Measurements from ENCODE around the gene UBR1. TPM values are rescaled to one million over a fixed set of nuclear protein-coding genes. Genes with fewer than 3 reads are reported as not detected.
"Not testable (repeated sequence)": the region's sequence is repeated elsewhere in the genome, so short reads cannot be mapped to it uniquely, and the experiment has no call there.

The UBR1 gene
- total RNA-seq, 1 donor from 2014 or later, result 16.9 TPM

DNA sequence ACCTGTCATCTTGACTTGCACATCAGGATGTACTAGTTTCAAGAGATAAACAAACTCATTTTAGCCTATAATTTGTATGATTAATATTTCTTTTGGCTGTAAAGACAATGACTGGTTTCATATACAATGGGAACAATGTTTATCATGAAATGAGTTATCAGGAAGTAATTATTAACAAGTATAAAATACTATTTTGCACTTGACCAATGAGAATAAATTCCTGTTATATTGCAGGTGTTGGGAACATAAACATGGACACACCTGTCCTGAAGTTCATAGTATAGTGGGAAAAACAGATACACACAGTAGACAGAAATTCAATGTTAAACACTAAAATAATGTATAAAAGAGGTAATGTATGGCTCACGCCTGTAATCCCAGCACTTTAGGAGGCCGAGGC is 56.9 kb downstream of the UBR1 start:
- H3K36me3 ChIP-seq (ENCODE audit: control insufficient read depth, insufficient read depth, low read length), result no peaks in the 10 kb centered on the region
- DNase-seq (ENCODE audit: low read depth), result no peak

DNA sequence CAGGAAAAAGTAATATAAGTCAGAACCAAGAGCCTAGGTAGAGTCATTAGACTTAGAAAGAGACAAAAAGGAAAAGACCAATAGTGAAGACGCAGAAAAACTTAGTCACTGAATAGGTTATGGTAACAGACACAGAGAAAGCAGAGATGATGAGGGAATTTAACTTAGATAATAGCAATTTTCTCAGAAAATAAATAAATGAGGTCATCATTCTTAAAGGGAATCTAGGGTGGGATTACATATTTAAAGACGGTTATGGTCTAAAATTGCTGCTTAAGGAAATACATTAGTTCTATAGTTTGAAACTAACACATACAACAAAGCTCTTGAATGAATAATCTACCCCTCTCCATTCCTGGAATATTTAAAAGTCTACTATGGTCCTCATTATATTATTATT is 59.4 kb downstream of the UBR1 start:
- TF ChIP-seq, protein P1, sequence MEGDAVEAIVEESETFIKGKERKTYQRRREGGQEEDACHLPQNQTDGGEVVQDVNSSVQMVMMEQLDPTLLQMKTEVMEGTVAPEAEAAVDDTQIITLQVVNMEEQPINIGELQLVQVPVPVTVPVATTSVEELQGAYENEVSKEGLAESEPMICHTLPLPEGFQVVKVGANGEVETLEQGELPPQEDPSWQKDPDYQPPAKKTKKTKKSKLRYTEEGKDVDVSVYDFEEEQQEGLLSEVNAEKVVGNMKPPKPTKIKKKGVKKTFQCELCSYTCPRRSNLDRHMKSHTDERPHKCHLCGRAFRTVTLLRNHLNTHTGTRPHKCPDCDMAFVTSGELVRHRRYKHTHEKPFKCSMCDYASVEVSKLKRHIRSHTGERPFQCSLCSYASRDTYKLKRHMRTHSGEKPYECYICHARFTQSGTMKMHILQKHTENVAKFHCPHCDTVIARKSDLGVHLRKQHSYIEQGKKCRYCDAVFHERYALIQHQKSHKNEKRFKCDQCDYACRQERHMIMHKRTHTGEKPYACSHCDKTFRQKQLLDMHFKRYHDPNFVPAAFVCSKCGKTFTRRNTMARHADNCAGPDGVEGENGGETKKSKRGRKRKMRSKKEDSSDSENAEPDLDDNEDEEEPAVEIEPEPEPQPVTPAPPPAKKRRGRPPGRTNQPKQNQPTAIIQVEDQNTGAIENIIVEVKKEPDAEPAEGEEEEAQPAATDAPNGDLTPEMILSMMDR (IDR thresholded peaks at IDR 0.05; ENCODE audit: insufficient read depth, low read length, poor library complexity, severe bottlenecking), result no peak

More for the DNA sequence above, 56.9 kb downstream of the UBR1 start:
- no peak overlapping the region for H3K4me3 ChIP-seq (ENCODE audit: low read depth, low read length)
- TF ChIP-seq, protein P1 (IDR thresholded peaks at IDR 0.05; ENCODE audit: insufficient read depth, low read length, poor library complexity, severe bottlenecking), result no peak
- H3K27me3 ChIP-seq (ENCODE audit: control insufficient read depth, insufficient read depth, low read length), result no peaks in the 10 kb centered on the region

DNA sequence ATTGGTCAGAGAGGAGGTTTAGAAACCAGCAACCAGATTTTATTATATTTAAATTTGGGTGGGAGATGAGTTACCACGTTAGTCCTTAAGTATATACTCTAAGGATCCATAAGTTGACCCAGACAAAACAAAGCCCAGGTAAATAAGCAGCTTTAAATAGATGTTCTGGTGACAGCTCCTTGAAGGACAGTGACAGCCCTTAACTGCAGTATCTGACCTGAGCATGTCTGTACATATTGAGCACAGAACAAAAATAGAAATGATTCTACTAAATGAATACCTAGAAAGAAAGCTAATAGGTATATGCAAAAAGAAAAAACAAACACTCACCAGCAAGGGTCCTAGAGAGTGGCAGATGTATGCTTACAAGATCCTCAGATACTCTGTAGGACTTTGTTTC is 63.0 kb downstream of the UBR1 start:
- TF ChIP-seq, protein P1 (IDR thresholded peaks at IDR 0.05; ENCODE audit: insufficient read depth, low read length, poor library complexity, severe bottlenecking), result no peak
- DNase-seq (ENCODE audit: low read depth), result no peak
- H3K4me3 ChIP-seq (ENCODE audit: low read depth, low read length), result no peak overlapping the region
- no peaks in the 10 kb centered on the region for H3K27me3 ChIP-seq (ENCODE audit: control insufficient read depth, insufficient read depth, low read length)
- H3K36me3 ChIP-seq (ENCODE audit: control insufficient read depth, insufficient read depth, low read length), result no peaks in the 10 kb centered on the region

More for the DNA sequence above, 59.4 kb downstream of the UBR1 start:
- H3K36me3 ChIP-seq (ENCODE audit: control insufficient read depth, insufficient read depth, low read length), result no peaks in the 10 kb centered on the region
- no peaks in the 10 kb centered on the region for H3K27me3 ChIP-seq (ENCODE audit: control insufficient read depth, insufficient read depth, low read length)
- no peak for DNase-seq (ENCODE audit: low read depth)
- no peak overlapping the region for H3K4me3 ChIP-seq (ENCODE audit: low read depth, low read length)

DNA sequence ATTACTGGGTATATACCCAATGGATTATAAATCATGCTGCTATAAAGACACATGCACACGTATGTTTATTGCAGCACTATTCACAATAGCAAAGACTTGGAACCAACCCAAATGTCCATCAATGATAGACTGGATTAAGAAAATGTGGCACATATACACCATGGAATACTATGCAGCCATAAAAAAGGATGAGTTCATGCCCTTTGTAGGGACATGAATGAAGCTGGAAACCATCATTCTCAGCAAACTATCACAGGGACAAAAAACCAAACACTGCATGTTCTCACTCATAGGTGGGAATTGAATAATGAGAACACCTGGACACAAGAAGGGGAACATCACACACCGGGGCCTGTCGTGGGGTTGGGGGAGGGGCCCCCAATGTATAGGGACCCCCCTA is 64.8 kb downstream of the UBR1 start:
- H3K36me3 ChIP-seq (ENCODE audit: control insufficient read depth, insufficient read depth, low read length); DNase-seq (ENCODE audit: low read depth); H3K4me3 ChIP-seq (ENCODE audit: low read depth, low read length); H3K27me3 ChIP-seq (ENCODE audit: control insufficient read depth, insufficient read depth, low read length): not testable (repeated sequence)

DNA sequence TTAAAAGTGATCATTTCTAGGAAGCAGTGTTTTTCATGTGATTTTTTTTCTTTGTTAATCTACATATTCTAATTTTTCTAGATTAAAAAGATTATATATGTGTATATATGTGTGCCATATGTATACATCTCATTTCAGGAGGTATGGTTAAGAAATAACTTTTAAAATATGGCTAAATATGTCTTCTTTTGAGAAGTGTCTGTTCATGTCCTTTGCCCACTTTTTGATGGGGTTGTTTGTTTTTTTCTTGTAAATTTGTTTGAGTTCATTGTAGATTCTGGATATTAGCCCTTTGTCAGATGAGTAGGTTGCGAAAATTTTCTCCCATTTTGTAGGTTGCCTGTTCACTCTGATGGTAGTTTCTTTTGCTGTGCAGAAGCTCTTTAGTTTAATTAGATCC is 70.6 kb downstream of the UBR1 start:
- not testable (repeated sequence) for H3K27me3 ChIP-seq (ENCODE audit: control insufficient read depth, insufficient read depth, low read length); H3K4me3 ChIP-seq (ENCODE audit: low read depth, low read length); DNase-seq (ENCODE audit: low read depth); H3K36me3 ChIP-seq (ENCODE audit: control insufficient read depth, insufficient read depth, low read length)

DNA sequence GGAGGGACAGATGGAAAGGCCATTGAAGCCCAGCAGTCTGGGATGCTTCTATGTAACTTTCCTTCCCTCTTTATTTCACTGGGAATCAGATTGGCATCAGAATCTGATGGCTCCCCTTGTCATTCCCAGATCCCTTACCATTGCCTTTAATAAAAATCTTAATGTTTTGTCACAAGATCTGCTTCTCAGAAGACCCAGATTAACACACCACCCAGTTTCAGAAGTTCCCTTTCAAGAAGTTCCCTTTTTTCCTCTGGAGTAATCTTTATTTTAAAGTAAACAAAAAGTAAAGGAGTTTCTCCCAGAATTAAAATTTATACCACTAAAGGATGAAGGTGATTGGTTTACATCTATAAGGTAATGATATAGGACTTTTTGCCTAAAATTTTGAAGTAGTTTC is 76.4 kb downstream of the UBR1 start:
- Histone ChIP-seq H3K36me3 (ENCODE audit: control insufficient read depth, insufficient read depth, low read length) (no peaks in the 10 kb centered on the region), H3K27me3 (ENCODE audit: control insufficient read depth, insufficient read depth, low read length) (no peaks in the 10 kb centered on the region), H3K4me3 (ENCODE audit: low read depth, low read length) (no peak overlapping the region)
- no peak for DNase-seq (ENCODE audit: low read depth)
- TF ChIP-seq, protein P1 (IDR thresholded peaks at IDR 0.05; ENCODE audit: insufficient read depth, low read length, poor library complexity, severe bottlenecking), result no peak

DNA sequence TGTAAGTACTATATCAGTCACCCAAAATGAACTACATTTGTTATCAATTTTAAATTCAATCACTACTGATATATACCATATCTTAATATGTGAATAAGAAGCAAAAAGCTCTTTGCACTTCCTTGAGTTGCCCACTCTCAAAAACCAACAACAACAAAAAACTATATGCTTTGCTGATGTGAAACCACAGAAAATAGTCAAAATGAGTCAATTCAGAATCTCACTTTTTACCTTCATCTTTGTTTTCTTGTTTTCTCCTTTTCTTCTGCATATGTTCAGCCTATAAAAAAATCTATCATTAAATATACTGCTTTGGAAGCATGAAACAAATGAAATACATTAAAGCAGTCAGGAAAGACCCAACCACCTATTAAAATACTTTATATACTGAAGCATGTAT is 80.7 kb downstream of the UBR1 start:
- no peak for DNase-seq (ENCODE audit: low read depth)
- TF ChIP-seq, protein P1 (IDR thresholded peaks at IDR 0.05; ENCODE audit: insufficient read depth, low read length, poor library complexity, severe bottlenecking), result no peak
- Histone ChIP-seq H3K36me3 (ENCODE audit: control insufficient read depth, insufficient read depth, low read length) (no peaks in the 10 kb centered on the region), H3K27me3 (ENCODE audit: control insufficient read depth, insufficient read depth, low read length) (no peaks in the 10 kb centered on the region), H3K4me3 (ENCODE audit: low read depth, low read length) (no peak overlapping the region)

DNA sequence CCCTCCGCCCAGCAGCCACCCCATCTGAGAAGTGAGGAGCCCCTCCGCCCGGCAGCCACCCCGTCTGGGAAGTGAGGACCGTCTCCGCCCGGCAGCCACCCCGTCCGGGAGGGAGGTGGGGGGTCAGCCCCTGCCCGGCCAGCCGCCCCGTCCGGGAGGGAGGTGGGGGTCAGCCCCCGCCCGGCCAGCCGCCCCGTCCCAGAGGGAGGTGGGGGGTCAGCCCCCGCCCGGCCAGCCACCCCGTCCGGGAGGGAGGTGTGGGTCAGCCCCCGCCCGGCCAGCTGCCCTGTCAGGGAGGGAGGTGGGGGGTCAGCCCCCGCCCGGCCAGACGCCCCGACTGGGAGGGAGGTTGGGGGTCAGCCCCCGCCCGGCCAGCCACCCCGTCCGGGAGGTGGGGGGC is 91.2 kb downstream of the UBR1 start:
- H3K4me3 ChIP-seq (ENCODE audit: low read depth, low read length); DNase-seq (ENCODE audit: low read depth); H3K36me3 ChIP-seq (ENCODE audit: control insufficient read depth, insufficient read depth, low read length); H3K27me3 ChIP-seq (ENCODE audit: control insufficient read depth, insufficient read depth, low read length): not testable (repeated sequence)

All from kidney epithelial cell (primary cell).